T47D (cell line): ENCODE data around the gene OR4P4.

Experiments used
- DNase-seq, 2 experiments: peaks; one replicate each; pipeline versions ENCODE4 v3.0.0 to v3.0.0-alpha.2; 2011 to 2012; ENCODE audit warnings: low read depth in 1 of 2, low spot score in 1 of 2
- JUND ChIP-seq: IDR thresholded peaks from 2 replicates; pipeline ENCODE4 v1.6.1; 2012; ENCODE audit warnings: low read depth
- in situ Hi-C: cut with HindIII; loops from 2 replicates; pipeline ENCODE4 v1.10.0; 2016; ENCODE audit warnings: low sequenced_read_pairs, low pct_unique_long_range_greater_than_20kb

OR4P4 gene

DNA sequence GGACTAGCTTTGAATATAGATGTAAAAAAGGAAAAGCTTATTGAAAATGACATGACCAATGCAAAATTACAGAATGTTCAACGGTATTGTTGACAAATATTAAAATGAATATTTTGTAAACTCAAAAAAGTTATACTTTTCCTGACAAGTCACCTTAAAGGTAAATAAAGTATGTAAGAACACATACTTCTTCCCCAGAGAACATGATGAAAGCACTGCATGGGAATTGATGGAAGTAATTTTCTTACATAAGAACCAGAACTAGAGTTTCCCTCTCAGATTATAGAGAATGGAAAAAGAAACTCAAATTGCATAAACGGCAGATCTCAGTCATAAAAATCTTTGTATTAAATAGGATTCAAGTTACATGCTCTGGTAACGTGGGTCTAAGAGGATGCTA lies at the start of gene OR4P4:
TSS of gene OR4P4 (plus strand) at position 301 of the 400 bp plus-strand sequence.
- in situ Hi-C loops: no loop called here
- no peak for TF ChIP-seq JUND
- DNase-seq: no peak

DNA sequence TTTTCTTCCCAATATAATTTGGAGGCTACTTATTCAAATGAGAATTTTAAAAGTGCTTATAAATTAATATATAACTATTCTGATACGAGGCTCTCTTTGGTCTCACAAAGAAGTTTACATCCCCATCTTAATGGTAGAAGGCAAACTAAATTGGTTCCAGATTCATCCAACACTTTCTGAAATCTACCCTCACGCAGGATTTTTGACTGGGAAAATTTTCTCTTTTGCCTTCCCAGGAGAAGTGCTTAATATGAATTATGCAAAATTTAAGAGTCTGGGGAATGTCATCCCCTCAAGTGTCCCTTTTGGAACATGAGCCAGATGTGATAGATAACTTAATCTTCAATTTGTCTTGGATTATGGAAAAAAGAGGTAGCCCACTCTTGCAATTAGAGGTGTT lies 27.4 kb upstream of the OR4P4 start, which contains the start of gene OR4C11:
TSS of gene OR4C11 (minus strand) at position 101 of the 400 bp plus-strand sequence. CDS start 3,272 bp downstream, outside the sequence.
- DNase-seq: no peak
- in situ Hi-C loops: no loop called here

DNA sequence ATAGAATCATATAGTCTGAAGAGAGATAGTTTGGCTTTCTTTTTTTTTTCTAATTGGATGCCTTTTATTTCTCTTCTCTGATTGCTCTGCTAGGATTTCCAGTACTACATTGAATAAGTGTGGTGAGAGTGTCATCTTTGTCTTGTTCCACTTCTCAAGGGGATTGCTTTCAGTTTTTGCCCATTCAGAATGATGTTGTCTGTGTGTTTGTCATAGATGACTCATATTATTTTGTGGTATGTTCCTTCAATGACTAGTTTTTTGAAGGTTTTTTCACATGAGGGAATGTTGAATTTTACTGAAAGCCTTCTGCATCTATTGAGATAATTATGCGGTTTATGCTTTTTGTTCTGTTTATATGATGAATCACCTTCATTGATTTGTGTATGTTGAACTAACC lies 10.4 kb upstream of the OR4P4 start:
- no peak for TF ChIP-seq JUND
- in situ Hi-C loops: no loop called here
- DNase-seq: no peak

More for the DNA sequence above, 27.4 kb upstream of the OR4P4 start, which contains the start of gene OR4C11:
- no peak for TF ChIP-seq JUND

DNA sequence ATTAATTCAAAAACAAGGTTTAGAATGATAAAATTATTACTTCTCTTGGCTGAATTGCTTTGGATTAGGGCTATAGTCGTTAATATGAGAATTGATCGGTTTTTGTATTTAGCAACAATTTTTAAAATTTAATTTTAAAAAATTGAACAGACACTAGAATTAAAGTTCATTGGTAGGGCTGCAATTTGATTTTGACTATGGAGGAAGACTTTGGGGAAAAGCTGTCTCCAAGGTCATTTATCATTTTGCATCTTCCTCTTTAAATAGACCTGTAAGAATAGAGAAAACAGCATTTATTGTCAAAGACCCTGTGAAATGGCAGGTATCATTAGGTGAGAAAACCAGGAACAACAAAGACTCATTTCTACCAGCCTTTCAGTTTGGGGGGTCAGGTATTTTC lies 13.1 kb downstream of the OR4P4 start, which contains the start of gene OR4S2:
TSS of gene OR4S2 (plus strand) at position 301 of the 400 bp plus-strand sequence. CDS start 2,577 bp downstream, outside the sequence.
- DNase-seq: no peak
- no peak for TF ChIP-seq JUND
- in situ Hi-C loops: no loop called here

DNA sequence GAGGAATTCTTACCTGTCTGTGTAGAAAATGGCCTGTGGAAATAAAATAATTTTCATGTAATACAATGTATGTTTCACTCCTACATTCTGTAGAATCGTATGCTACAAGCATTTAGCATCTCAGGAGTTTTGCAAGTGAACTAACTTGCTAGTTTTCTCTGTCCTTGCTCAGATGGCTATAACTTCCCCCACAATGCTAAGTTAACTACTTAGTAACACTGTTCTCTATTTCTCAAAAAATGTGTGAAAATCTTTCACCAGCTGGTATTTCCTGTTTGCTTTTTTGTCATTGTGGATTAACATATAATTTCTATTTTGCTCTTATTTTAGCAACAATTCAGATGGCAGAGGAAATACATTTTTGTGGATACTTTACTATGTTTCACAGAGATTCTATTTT lies 17.6 kb downstream of the OR4P4 start:
- no peak for TF ChIP-seq JUND
- DNase-seq: no peak
- in situ Hi-C loops: no loop called here

DNA sequence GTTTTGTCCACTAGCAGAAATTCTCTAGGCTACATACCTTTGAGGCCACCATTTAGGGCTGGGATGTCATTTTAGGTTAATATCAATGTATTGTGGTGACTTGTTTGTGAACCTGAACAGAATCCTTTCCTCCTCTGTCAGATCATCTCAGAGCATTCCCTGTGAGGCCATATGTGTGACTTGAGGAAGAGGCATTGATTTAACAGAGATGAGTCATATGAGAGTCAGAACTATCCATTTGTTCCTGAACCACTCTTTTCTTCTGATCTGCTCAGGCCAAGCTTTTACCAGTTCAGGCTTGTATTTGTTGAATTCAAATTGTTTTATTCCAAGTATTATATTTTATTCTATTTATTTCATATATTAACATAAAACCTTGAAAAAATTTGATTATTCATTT lies 20.2 kb downstream of the OR4P4 start:
- in situ Hi-C loops: no loop called here
- no peak for DNase-seq
- no peak for TF ChIP-seq JUND

DNA sequence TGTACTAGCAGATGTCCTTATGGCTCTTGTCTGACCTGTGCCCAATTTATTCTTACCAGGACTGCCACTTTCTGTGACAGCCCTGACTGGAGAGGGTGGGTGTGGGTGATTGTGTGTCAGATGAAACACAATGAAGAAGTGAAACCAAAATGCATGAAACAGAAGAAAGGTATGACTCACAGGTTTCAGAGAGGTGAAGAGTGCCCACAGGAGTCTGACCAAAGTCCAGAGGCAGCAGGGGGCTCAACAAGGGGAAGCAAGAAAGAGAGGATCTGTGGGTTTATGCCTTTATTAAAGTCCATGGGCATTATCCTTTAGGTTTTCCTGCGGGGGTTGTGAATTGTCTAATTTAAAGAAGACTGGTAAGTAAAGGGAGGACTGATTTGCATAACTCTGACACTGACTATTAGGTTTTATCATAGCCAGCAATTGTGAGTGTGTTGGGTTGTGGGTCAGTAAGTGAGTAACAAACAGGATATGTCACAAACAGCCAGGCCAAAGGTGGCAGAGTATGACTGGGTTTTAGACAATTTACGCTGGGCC lies 23.2 kb downstream of the OR4P4 start:
- no peak for TF ChIP-seq JUND
- DNase-seq: no peak
- in situ Hi-C loops: no loop called here

DNA sequence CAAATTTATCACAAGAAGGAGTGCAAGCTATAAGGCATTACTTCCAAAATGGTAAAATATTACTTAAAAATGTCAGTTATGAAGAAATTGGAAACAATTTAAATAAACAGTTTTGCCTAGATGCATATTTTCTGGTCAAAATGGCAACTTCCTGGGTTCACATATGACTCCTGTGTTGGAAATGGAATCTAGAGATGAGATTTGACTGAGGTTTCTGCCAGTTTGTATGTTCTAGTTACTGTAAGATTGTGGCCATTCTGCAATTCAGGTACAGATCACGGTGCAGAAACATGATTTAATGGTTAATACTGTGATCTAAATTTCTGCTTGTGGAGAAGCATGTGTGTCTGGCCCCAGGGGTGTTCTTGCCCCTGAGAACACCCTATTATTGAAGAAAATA lies 23.7 kb downstream of the OR4P4 start:
- no peak for DNase-seq
- in situ Hi-C loops: no loop called here
- TF ChIP-seq JUND: no peak

DNA sequence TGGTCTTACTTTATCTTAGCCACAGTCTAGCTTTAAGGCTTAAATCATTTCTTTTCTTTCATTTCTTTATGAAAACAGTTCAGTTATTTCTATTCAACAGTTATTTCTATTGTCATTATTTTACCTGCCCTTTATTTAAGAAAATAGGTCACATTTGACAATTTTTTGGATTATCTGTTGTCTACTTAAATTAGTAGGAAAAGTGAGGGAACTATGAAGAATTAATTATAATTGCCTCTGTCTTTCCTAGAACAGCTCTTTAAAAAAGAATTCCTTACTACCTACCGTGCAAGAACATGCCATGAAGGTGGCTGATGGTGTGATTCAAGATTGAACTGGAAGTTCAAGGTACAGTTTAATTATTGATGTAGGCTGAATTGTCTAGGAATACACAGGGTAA lies 27.0 kb downstream of the OR4P4 start, which contains the start of gene OR4C6:
TSS of gene OR4C6 (plus strand) at position 301 of the 400 bp plus-strand sequence. CDS start 2,966 bp downstream, outside the sequence.
- TF ChIP-seq JUND: no peak
- in situ Hi-C loops: no loop called here
- no peak for DNase-seq

DNA sequence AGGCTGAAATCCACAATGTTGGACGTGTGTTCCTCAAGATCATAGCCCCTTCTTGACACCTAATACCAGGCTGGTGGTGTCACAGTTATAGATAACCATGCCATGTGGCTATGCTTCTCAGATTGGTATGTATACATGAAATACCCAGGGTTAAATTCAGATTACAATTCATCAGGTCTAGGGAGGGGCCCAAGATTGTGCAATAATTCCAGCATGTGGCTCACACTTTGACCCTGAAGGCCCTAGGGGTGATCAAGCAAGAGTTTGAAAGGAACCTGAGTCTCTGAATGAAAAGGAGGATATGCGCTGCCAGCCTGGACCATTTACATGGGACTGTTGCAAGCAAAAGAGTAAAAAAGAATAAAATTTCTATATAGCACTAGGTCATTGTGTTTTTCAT lies 34.5 kb downstream of the OR4P4 start:
- in situ Hi-C loops: no loop called here
- no peak for DNase-seq
- no peak for TF ChIP-seq JUND

DNA sequence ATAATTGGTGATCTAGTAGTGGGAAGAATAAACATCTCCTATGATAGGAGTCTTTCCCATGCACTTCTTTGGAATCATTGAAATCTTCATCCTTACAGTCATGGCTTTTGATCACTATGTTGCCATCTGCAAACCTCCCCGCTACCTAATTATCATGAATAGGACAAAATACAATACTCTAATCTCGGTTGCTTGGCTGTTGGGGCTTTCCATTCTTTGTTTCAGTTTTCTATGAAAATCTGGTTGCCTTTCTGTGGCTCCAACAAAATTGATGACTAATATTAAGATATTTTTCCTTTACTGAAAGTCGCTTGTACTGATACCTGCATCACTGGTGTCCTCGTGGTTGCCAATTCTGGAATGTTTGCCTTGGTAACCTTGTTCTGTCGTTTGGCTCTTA lies 38.9 kb downstream of the OR4P4 start:
- no peak for DNase-seq
- no peak for TF ChIP-seq JUND
- in situ Hi-C loops: no loop called here
